Activated T-cell treated with anti-CD3 and anti-CD28 coated beads, Interleukin-2, amount 50 U/mL, for 1 hour (primary cell): ENCODE measurements around the gene SERPINA1.
"Not testable (repeated sequence)": the region's sequence is repeated elsewhere in the genome, so short reads cannot be mapped to it uniquely, and the experiment has no call there.

Experiments used
- DNase-seq: peaks from one replicate; pipeline ENCODE4 v3.0.0-alpha.2; 2020

SERPINA1 gene

DNA sequence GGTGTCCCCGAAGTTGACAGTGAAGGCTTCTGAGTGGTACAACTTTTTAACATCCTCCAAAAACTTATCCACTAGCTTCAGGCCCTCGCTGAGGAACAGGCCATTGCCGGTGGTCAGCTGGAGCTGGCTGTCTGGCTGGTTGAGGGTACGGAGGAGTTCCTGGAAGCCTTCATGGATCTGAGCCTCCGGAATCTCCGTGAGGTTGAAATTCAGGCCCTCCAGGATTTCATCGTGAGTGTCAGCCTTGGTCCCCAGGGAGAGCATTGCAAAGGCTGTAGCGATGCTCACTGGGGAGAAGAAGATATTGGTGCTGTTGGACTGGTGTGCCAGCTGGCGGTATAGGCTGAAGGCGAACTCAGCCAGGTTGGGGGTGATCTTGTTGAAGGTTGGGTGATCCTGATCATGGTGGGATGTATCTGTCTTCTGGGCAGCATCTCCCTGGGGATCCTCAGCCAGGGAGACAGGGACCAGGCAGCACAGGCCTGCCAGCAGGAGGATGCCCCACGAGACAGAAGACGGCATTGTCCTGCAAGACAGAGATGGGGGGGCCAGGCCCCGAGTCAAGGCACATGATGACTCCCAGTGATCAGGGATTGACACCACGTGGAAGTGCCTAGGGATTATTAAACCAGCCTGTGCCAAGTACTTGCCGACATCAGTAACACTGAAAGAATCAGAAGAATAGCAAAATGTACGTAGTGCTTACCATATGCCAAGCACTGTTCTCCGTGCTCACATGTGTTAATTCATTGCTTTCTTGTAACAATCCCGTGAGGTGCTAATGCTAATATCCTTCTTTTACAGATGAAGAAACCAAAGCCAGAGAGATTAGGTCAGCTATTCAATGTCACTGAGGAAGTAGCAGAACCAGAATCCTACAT is 5.4 kb downstream of the SERPINA1 start:
- no peak for DNase-seq

DNA sequence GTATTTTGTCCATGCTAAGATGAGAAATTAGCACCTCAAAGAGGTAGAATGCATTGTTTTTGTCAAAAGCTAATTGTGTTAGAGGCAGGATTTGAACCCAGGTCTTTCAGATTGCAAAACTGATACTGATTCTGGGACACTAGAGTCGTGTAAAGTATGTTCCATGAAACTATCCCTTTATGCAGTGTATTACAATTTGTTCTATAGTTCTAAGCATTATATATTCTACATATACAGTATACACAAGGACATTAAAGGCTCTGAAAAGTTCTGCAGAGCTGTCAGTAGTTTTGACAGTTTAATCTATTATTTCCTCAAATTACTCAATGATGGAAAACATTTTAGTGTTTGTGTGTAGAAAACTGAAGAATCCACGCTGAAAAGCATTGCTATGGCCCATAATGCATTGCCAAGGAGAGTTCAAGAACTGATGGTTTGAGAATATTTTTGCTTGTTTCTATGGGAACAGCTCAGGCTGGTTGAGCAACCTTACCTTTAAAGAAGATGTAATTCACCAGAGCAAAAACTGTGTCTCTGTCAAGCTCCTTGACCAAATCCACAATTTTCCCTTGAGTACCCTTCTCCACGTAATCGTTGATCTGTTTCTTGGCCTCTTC is 6.2 kb downstream of the SERPINA1 start:
- DNase-seq = no peak

DNA sequence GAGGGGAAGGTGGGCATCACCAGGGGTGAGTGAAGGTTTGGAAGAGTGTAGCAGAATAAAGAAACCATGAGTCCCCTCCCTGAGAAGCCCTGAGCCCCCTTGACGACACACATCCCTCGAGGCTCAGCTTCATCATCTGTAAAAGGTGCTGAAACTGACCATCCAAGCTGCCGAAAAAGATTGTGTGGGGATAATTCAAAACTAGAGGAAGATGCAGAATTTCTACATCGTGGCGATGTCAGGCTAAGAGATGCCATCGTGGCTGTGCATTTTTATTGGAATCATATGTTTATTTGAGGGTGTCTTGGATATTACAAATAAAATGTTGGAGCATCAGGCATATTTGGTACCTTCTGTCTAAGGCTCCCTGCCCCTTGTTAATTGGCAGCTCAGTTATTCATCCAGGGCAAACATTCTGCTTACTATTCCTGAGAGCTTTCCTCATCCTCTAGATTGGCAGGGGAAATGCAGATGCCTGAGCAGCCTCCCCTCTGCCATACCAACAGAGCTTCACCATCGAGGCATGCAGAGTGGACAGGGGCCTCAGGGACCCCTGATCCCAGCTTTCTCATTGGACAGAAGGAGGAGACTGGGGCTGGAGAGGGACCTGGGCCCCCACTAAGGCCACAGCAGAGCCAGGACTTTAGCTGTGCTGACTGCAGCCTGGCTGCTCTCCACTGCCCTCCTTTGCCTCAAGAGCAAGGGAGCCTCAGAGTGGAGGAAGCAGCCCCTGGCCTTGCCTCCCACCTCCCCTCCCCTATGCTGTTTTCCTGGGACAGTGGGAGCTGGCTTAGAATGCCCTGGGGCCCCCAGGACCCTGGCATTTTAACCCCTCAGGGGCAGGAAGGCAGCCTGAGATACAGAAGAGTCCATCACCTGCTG is 7.0 kb downstream of the SERPINA1 start:
- DNase-seq = no peak

DNA sequence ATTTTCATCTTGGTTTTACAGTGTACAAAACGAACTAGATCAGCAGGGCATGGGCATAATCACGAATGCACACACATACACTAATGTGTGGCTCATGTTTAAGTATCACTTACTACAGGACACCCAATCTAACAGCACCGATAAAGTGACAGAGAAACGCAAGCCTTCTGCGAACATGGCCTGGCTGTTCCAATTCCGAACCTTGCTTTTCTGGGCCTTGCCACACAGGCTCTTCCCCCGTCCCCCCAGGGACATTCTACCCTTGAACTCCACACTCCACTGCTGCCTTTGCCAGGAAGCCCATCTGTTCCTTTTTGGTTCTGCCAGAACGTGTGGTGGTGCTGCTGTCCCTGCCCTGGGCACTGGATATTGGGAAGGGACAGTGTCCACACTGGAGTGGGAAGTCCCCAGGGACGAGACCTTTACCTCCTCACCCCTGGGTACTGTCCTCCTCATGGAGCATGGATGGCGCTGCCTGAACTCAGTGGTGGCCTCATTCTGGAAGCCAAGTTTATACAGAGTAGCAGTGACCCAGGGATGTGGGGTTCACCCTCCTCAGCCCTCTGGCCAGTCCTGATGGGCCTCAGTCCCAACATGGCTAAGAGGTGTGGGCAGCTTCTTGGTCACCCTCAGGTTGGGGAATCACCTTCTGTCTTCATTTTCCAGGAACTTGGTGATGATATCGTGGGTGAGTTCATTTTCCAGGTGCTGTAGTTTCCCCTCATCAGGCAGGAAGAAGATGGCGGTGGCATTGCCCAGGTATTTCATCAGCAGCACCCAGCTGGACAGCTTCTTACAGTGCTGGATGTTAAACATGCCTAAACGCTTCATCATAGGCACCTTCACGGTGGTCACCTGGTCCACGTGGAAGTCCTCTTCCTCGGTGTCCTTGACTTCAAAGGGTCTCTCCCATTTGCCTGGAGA is 7.9 kb downstream of the SERPINA1 start:
- DNase-seq = no peak

DNA sequence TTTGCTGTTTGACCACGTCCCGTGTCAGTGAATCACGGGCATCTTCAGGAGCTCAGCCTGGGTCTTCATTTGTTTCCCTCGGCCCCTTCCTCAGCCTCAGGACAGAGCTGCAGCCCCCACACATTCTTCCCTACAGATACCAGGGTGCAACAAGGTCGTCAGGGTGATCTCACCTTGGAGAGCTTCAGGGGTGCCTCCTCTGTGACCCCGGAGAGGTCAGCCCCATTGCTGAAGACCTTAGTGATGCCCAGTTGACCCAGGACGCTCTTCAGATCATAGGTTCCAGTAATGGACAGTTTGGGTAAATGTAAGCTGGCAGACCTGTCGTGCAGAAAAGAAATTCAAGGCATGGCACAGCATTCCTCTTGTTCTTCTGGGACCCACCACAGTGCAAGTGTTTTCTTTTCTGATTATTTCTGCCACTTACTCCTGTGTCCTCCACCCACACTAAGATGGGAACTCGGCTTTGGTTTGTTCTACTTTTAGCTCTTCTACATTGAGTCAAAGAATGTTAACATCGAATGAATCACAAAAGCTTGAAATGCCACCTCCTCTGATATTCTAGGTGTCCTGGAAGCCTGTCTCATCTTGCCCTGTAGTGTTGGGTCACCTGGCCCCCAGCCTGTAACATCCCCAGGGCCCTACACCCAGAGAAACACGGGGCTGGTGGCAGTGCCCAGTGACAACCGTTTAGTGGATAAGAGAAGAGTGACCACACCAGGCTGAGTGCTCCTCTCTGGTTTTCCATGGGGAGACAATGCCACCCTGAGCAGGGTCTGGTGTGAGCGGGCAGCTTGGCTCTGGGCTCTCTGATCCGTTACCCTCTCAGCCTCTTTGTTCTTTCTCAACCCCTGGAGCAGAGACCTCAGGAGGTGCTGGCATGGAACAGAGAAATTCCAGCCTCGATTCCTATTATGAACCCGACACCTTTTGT is 8.8 kb downstream of the SERPINA1 start:
- DNase-seq = no peak

DNA sequence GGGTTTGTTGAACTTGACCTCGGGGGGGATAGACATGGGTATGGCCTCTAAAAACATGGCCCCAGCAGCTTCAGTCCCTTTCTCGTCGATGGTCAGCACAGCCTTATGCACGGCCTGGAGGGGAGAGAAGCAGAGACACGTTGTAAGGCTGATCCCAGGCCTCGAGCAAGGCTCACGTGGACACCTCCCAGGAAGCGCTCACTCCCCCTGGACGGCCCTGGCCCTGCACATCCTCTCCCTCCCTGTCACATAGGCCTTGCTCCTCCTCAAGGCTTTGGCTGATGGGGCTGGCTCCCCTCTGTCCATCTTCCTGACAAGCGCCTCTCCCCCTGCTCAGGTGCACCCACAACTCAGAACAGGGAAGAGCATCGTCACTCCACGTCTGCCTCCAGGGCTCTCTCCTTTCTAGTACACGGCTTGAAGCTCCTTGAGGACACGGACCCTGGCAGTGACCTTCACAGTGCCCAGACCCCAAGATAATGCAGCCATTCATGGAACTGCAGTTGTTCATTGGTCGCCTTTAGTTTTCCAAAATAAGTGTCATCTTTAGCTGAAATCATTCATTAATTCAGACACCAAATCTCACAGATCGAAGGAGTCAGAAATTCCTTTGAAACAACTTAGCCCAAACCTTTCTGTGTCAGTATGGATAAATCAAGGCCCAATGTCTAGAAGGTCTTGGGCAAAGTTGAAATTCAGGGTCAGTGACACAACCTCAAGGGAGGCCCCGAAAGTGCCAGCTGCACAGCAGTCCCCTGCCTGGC is 9.7 kb downstream of the SERPINA1 start:
- DNase-seq = no peak

DNA sequence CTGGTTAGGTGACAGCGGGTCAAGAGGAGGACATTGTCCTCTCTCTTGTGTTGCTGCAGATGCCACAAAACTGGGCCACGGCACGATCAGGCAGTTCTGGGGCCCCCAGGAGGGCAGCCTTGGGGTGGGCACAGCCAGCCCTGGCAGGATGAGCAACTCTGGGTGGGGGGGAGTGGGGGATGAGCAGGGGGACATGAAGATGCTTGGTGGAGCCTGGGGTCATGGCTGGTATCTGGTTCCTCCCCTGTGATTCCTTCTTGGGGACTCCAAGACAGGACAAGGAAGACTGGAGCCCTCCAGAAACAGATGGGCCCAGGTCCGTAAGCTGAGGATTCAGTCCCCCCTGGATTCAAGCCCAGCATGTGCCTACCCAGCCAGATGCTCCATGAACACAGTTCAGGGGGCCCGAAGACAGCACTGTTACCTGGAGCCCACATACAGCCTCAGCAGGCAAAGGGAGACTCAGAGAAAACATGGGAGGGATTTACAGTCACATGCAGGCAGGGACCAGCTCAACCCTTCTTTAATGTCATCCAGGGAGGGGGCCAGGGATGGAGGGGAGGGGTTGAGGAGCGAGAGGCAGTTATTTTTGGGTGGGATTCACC is 10.4 kb downstream of the SERPINA1 start:
- no peak for DNase-seq

DNA sequence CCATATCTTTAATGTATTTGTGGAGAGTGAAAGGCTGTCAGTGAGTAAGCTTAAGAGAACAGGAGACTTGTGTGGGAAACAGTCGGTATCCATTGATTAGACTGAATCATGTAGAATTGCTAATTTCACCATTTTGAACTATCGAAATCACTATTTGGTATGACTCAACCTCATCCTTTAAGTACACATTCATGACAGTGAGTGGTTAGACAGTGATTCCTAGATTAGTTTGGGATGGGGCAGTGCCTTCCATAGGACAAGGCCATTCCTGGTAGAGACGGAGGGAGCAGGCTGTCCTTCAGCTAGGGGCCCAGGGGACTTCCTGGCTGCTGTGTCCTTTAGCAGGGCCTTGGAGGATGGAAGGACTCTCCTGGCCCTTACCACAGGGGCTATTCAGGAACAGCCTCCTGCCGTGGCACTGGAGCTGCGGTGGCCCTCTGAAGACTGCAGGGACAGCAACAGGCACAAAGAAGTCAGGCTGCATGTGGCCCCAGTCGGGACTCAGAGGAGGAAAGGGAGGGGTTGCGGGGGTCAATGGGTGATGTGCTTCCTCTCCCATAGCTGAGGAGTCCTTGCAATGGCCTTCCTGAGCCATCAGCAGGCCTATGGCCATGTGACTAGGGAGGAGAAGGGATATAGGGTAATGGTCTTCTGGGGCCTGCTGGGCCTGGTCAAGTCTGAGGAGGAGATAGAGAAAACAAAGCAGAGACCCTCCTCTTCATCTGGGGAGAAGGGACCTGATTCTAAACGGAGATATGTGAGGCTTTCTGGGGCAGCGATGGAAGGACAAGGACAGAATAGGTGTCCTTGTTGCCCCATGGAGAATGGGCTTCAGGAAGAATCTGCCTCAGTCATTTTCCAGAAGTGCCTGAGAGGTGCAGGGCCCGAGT is 11.2 kb downstream of the SERPINA1 start:
- no peak for DNase-seq

DNA sequence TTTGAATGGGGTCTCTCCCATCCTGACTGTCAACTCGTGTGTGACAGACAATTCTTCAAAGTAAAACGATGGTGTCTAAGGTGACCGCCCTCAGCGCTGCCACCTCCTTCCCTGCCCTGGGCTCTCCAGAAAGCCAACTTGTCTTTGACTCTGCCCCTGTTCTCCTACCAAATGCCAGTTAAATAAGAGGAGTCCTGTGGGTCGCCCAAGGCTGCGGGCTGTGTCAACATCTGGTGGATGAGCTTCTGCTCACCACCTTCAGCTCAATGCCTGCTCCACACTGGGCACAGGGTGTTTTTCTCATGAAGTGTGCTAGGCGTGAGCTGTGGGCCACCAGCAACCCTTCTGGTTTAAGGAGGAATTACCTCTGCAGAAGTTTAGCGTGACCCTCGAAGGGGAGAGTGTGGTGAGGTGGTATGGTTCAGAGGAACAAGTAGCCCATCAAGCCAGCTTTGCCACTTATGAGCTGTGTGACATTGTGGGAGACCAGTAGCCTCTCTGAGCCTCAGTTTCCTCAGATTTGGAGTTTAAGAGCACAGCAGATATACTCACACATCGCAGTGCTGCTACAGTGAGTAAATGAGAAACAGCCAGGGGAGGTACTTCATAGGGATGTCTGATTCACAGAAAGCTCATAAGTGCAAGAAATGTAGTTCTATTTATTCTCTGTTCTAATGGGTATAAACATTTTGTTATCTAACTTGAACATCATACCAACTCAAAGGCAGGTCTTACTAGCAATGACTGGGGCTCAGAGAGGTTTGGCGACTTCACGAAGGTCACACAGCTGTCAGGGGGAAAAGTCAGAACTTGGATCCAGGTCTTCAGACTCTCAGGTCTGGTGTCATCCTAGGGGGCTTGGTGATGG is 12.1 kb downstream of the SERPINA1 start:
- DNase-seq = no peak

DNA sequence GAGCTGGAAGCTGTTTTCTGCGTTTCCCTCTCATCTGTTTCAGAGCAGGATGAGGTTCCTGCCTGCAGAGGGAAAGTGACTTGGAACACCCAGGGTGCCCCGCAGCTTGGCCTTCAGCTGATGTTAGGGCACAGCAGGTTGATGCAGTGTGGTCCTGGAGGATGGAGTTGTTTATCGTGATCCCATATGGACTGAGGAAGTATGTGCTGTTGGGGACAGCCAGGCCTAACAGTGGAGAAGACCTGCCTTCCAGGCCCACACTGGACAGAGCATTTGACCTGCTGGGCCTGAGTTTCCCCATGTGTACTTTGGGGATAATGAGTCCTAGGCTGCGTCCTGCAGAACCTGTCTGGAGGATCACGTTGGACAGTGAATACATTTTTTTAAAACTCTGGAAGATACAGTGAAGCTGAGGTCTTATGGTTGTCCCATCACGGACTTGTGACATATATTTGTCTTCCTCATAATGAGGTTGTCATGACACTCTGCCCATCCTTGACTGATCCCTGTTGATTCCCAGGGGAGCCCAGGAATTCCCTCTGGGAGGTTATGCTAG is 12.8 kb downstream of the SERPINA1 start:
- DNase-seq = no peak

DNA sequence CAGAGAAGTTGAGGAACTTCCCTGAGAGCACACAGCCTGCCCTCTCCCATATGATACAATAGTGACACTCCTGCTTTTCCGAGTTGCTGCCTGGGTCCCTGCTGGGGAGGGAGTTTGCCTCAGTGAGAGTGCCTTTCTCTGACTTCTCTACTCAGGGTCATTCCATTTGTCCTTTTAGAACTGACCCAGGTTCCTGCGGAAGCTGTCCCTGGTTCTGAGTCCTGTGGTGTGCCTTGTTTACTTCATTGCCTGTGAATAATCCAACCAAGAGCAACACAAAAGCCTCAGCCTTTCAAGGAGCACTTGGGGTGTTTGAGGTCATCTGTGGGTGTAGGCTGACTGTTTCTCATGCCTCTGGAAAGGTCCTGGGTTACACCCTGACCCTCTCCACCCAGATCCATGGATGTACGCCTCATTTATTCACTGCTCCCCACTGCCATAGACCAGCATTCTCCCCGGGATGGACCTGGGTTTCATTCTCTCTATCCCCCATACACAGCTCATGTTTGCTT is 13.6 kb downstream of the SERPINA1 start:
- no peak for DNase-seq

DNA sequence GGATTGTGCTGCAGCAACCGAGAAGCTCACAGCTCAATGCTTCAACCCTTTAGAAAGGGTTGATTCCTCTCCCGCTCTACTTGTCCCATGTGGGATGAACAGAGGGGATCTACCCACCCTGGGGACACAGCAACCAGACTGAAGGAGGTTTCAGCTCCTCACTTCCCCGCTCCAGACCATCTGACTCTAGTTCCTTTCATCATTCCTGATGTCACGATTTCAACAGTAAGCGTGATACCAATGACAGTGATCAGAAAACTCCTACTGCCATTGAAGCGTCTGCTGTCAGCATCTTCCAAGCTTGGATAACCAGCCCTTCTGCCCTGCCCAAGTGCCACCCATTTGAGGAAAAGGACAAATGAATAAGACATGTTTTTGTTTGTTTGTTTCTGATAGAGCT is 14.3 kb downstream of the SERPINA1 start:
- DNase-seq = no peak

DNA sequence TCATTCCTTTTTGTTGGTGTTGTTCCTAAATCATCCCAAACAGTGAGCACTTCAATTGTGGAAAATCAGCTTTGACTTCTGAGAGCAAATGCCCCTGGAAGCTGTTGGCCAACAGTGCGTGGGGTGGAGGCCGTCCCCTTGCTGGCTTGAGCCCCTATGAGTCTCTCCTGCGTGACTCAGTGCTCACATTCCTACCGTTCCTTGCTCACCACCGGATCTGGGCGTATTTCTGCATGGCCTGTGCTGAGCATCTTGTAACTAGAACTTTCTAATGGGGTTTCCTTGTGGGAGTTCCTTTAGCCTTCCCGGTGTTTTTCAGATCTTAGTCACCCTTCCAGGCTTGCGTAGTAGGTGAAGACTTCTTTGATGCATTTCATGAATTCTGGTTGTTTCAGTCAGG is 14.7 kb downstream of the SERPINA1 start:
- no peak for DNase-seq

DNA sequence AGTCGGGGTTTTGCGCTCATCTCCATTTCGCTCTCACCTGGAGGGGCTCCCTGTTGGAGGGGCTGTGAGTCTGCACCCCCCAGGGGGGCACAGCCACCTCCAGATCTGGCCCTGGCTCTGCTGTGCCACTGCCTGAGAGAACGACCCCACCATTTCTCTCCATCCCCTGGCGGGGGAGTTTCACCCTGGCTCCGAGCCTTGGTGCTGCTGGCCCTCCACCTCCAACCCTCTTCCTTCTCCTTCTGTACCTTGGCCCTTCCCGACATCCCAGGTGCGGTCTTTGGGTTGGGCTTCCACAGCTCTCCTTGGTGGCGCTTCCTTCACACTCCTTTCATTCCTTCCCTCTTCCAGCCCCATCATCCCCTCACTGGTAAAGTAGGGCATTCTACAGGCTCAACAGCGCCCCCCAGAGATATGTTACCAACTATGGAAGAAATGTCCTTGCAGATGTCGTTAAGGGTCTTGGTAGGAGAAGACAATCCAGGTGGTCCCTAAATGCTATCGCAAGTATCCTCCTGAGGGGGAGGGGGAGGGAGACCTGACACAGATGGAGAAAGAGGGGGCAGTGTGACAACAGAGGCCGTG is 16.3 kb downstream of the SERPINA1 start:
- DNase-seq = no peak

DNA sequence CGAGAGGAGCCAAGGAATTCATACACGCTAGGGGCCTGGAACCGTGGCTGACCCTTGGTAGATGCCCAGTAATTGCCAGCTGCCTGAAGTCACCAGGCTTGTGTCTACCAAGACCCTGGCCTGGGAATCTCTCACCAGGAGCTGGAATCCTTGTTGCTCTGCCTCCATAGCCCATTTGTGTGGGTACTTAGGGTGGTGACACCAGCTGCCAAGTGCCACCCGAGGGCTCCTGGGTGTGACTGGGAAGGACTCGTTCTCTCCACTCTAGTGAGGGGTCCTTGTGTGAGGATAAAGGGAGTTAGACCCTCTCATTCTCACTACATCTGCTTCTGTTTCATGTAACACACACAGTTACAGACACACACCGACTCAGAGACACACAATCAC is 17.9 kb downstream of the SERPINA1 start:
- no peak for DNase-seq

DNA sequence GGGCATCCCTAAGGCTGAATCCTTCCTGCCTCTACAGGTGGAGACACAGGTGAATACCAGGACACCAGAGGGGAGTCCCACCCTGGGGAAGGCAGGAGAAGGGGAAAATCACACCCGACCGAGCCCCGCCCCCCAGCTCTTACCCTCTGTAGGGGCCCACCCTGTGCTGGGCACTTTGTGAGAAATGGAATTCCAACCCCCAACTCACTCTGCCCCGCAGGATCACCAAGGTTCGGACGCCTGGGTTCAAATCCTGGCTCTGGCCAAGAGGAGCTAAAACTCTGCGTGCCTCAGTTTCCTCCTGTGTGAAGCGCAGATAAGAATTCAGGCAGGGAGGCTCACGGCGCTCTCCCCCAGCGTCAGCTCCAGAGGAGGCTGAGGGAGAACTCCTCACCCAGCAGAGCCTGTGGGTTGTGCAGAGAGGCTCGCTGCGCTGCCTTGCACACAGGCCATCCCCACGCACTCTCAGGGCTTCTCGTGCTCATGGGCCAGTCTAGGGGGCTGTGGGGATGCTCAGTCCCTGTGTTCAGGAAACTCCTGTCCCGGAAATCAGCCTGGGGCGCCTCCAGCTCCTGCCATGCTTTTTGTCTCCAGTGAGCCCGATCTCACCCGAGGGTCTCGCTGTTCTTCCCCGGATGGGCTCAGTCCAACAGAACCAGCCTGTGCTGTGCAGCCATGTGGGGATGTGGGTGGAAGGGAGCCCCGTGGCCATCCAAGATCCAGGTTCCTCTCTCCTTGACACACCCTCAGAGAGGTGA is 18.5 kb downstream of the SERPINA1 start:
- DNase-seq = not testable (repeated sequence)
